Mammary epithelial cell (primary cell): ENCODE measurements around the gene ZDHHC5.

Experiments used
- CTCF ChIP-seq, 2 donors: IDR thresholded peaks in 1 of 2; conservative IDR thresholded peaks in 1 of 2; 2 replicates each; pipeline ENCODE4 v1.5.1; 2011 to 2012; ENCODE audit warnings: inconsistent platforms in 2 of 2, low read length in 2 of 2, mild to moderate bottlenecking in 2 of 2, control low read depth in 1 of 2, low read depth in 1 of 2; ENCODE audit not compliant: insufficient read depth in 1 of 2; ENCODE audit errors: extremely low read depth in 1 of 2
- EZH2 ChIP-seq: IDR thresholded peaks from 2 replicates; pipeline ENCODE4 v1.6.1; 2012; ENCODE audit warnings: low read length, inconsistent platforms, borderline replicate concordance

DNA sequence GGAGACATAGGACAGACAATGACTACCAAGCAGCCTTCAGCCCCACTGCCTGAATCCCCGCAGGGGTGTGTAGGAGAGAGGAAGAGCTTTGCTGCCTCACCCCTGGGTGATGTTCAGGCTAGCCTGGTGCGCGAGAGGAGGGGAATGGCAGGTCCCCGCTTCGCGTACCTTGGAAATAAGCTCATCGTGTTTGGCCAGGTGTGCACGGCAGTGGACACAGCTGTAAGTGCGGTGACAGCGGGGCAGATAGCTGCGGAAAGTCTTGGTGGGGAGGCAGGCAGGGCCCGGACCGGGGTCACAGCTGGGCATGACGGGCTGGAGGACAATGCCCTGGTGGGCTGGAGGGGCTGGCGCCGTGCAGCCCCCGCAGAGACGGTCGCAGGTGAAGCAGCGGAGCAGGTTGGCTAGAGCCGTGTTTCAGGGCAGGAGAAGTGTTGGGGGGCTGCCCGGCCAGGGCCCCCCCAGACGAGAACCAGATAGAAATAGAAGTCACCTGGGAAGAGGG, 21.1 kb upstream of the ZDHHC5 start:
- TF ChIP-seq CTCF (conservative IDR thresholded peaks at IDR 0.05 in 1 of 2, IDR thresholded peaks at IDR 0.05 in 1 of 2; ENCODE audit: extremely low read depth in 1 of 2, insufficient read depth in 1 of 2, low read depth in 1 of 2, low read length in 2 of 2) (no peak), EZH2 (no peak)
